Hepatocyte (in vitro differentiated cells): ENCODE measurements around the gene TRAM2.

ENCODE experiments used
- EZH2 ChIP-seq: fragments of 200-600 bp; sonication (generic); IDR thresholded peaks from 2 replicates; pipeline ENCODE4 v1.6.1; 2016; ENCODE audit warnings: antibody characterized with exemption, mild to moderate bottlenecking, borderline replicate concordance
- EZH2phosphoT487 ChIP-seq: fragments of 200-600 bp; sonication (generic); IDR thresholded peaks from one replicate; pipeline ENCODE4 v1.6.1; 2018; ENCODE audit warnings: antibody characterized with exemption, mild to moderate bottlenecking, low read depth, moderate library complexity; ENCODE audit not compliant: unreplicated experiment, severe bottlenecking
- TF ChIP-seq, protein P1 (sequence below): fragments of 200-600 bp; sonication (generic); IDR thresholded peaks from 2 replicates; pipeline ENCODE4 v1.5.1; 2016; ENCODE audit warnings: antibody characterized with exemption, mild to moderate bottlenecking; ENCODE audit not compliant: poor library complexity

DNA sequence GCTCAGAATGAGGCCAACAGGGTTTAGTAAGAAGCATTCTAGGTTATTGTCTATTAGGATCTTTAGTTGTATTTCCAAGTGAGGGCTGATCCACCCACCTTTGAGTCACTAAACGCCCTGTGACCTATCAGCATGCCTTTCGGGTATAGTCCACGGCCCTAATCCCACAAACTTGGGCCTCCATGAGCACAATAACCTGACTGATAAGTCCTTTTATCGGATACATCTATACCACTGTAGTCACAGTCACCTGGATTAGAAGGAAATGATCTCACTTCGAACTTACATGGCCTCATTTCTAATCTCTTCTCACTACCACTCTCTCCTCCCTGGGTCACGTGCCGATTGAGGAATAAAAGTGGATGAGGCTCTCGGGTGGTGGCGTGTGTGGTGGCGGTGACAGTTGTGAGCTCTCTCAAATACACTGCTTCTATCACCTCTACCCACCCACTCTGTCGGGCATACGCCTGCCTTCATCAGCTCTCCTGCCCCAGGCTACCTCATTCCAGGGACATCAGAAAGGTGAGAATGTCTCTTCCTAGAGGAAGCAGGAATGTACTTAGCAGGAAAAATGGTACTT is 65.2 kb downstream of the TRAM2 start:
- TF ChIP-seq, protein P1, sequence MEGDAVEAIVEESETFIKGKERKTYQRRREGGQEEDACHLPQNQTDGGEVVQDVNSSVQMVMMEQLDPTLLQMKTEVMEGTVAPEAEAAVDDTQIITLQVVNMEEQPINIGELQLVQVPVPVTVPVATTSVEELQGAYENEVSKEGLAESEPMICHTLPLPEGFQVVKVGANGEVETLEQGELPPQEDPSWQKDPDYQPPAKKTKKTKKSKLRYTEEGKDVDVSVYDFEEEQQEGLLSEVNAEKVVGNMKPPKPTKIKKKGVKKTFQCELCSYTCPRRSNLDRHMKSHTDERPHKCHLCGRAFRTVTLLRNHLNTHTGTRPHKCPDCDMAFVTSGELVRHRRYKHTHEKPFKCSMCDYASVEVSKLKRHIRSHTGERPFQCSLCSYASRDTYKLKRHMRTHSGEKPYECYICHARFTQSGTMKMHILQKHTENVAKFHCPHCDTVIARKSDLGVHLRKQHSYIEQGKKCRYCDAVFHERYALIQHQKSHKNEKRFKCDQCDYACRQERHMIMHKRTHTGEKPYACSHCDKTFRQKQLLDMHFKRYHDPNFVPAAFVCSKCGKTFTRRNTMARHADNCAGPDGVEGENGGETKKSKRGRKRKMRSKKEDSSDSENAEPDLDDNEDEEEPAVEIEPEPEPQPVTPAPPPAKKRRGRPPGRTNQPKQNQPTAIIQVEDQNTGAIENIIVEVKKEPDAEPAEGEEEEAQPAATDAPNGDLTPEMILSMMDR = no peak
- TF ChIP-seq EZH2 (no peak), EZH2phosphoT487 (no peak)
